ENCODE data around the gene ANO10. TPM values are rescaled to one million over a fixed set of nuclear protein-coding genes. Genes with fewer than 3 reads are reported as not detected.

Gene ANO10
- total RNA-seq, 1 donor from 2014 or later, result 56.9 TPM

- DNase-seq (ENCODE audit: low spot score), result no peak
- TF ChIP-seq, protein P1, sequence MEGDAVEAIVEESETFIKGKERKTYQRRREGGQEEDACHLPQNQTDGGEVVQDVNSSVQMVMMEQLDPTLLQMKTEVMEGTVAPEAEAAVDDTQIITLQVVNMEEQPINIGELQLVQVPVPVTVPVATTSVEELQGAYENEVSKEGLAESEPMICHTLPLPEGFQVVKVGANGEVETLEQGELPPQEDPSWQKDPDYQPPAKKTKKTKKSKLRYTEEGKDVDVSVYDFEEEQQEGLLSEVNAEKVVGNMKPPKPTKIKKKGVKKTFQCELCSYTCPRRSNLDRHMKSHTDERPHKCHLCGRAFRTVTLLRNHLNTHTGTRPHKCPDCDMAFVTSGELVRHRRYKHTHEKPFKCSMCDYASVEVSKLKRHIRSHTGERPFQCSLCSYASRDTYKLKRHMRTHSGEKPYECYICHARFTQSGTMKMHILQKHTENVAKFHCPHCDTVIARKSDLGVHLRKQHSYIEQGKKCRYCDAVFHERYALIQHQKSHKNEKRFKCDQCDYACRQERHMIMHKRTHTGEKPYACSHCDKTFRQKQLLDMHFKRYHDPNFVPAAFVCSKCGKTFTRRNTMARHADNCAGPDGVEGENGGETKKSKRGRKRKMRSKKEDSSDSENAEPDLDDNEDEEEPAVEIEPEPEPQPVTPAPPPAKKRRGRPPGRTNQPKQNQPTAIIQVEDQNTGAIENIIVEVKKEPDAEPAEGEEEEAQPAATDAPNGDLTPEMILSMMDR (IDR thresholded peaks at IDR 0.05), result no peak
- Mint-ChIP-seq H3K4me3 (ENCODE audit: unreplicated experiment) (no peak overlapping the region), H3K36me3 (ENCODE audit: low read depth) (no peaks in the 10 kb centered on the region), H3K27ac (ENCODE audit: unreplicated experiment) (no peak overlapping the region), H3K9me3 (ENCODE audit: low read depth) (no peaks in the 10 kb centered on the region), H3K4me1 (ENCODE audit: low read depth) (peaks cover 28% of the 10 kb centered on the region), H3K27me3 (ENCODE audit: low read depth) (no peaks in the 10 kb centered on the region)
These were observed 230.2 kb downstream of the ANO10 start for GRCh38 chr3:43391621-43392020.

DNA sequence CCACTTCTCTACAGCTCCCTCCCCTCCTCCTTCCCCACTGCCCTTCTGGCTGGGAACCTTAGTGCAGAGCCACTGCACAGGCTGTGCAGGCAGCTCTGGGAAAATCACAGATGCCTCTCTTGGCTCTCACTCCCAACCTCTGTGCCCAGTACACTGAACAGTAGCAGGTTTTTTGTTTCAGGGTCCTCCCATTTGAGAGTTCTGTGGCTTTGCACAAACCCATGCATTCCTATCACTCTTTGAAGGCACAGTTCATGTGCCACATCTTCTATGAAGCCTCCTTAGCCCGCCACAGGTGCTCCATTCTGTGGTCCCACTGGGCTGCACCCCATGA, 231.6 kb downstream of the ANO10 start:
- peak overlapping the region; percentile 37 for H3K27ac Mint-ChIP-seq (ENCODE audit: unreplicated experiment)
- peaks cover 2% of the 10 kb centered on the region for H3K36me3 Mint-ChIP-seq (ENCODE audit: low read depth)
- no peak overlapping the region for H3K4me3 Mint-ChIP-seq (ENCODE audit: unreplicated experiment)
- H3K9me3 Mint-ChIP-seq (ENCODE audit: low read depth), result peaks cover 4% of the 10 kb centered on the region
- TF ChIP-seq, protein P1 (IDR thresholded peaks at IDR 0.05), result no peak
- peaks cover 28% of the 10 kb centered on the region for H3K4me1 Mint-ChIP-seq (ENCODE audit: low read depth)
- DNase-seq (ENCODE audit: low spot score), result no peak
- H3K27me3 Mint-ChIP-seq (ENCODE audit: low read depth), result no peaks in the 10 kb centered on the region

DNA sequence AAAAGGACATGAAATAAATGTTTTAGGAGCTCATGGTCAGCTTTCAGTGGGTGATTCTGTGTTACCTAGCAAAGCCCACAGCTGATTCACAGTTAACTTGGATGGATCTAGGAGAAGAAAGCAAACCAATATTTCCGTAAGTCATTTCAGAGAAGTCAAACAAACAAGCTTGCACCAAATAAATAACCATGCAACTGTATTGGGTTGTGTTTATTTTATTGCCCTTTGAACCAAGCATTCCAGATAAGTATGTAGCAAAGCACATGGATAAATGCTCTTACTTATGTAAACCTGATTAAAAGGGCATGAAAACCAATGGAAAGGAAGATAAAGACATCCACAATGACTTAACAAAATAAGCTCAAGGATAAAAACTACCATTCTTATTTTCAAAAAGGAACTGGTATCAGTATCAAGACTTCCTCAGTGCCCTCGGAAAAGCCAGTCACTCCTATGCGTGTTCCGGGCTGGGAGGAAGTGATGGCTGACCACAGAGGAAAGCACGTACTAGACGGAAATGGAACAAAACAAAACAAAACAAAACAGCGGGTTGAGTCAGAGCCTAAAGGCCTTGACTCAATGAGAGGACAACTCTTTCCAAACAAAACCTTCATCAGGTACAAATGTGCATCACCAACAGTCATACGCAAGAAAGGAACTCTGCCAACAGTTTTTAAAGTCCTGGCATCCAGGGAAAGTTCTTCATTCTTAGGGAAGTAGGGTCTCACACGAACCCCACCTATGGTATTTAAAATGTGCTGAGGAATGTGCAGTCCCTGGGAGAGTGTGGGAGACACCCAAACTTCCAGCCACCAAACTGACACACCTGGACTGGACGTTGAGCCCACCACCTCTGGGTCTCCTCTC, 232.2 kb downstream of the ANO10 start:
- no peak for DNase-seq (ENCODE audit: low spot score)
- Mint-ChIP-seq H3K4me3 (ENCODE audit: unreplicated experiment) (no peak overlapping the region), H3K27ac (ENCODE audit: unreplicated experiment) (peak overlapping the region; percentile 62)

DNA sequence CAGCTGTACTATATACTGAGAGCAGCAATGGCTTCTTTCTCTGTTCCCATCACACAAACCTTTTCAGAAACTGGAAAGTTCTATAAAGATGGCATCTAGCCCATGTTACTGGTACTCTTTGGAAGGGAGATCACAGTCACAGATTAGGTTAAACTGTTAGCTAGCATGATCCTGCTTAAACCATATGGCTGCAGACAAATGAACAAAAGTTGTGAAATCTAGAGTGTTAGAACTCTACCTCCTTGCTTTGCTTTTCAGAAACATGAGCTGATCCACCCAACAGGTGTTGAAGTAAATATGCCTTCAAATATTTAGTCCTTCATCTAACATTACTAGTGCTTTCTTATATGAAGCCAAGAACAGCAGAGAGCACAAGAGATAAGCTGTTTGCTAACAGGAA, 232.9 kb downstream of the ANO10 start:
- Mint-ChIP-seq H3K27me3 (ENCODE audit: low read depth) (no peaks in the 10 kb centered on the region), H3K27ac (ENCODE audit: unreplicated experiment) (no peak overlapping the region), H3K36me3 (ENCODE audit: low read depth) (peaks cover 7% of the 10 kb centered on the region), H3K4me1 (ENCODE audit: low read depth) (peaks cover 16% of the 10 kb centered on the region), H3K9me3 (ENCODE audit: low read depth) (peaks cover 11% of the 10 kb centered on the region), H3K4me3 (ENCODE audit: unreplicated experiment) (no peak overlapping the region)
- TF ChIP-seq, protein P1 (IDR thresholded peaks at IDR 0.05), result no peak
- no peak for DNase-seq (ENCODE audit: low spot score)

More for the DNA sequence above, 232.2 kb downstream of the ANO10 start:
- peaks cover 7% of the 10 kb centered on the region for H3K36me3 Mint-ChIP-seq (ENCODE audit: low read depth)
- H3K9me3 Mint-ChIP-seq (ENCODE audit: low read depth), result peaks cover 10% of the 10 kb centered on the region
- TF ChIP-seq, protein P1 (IDR thresholded peaks at IDR 0.05), result no peak
- no peaks in the 10 kb centered on the region for H3K27me3 Mint-ChIP-seq (ENCODE audit: low read depth)
- H3K4me1 Mint-ChIP-seq (ENCODE audit: low read depth), result peaks cover 24% of the 10 kb centered on the region

DNA sequence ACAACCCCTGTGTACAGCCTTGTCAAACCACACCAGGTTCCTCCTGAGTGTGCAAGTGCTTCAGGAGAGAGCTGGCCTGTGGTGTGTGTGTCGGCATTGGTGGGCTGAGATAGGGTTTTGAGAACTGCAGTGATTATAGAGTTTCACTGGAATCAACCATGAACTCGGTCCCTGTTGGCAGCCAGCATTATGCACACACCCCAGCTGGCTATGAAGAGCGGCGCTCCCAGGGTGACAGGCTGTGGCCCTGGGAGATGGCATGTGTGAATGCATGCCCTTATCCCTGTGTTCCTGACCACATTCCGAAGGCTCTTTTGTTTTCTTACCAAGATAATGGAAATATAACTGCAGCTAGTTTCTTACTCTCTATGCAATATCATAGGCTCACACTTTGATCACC, 233.6 kb downstream of the ANO10 start:
- Mint-ChIP-seq H3K36me3 (ENCODE audit: low read depth) (peaks cover 7% of the 10 kb centered on the region), H3K4me3 (ENCODE audit: unreplicated experiment) (no peak overlapping the region), H3K4me1 (ENCODE audit: low read depth) (peaks cover 10% of the 10 kb centered on the region), H3K27ac (ENCODE audit: unreplicated experiment) (no peak overlapping the region), H3K9me3 (ENCODE audit: low read depth) (peaks cover 11% of the 10 kb centered on the region), H3K27me3 (ENCODE audit: low read depth) (no peaks in the 10 kb centered on the region)
- TF ChIP-seq, protein P1 (IDR thresholded peaks at IDR 0.05), result no peak
- DNase-seq (ENCODE audit: low spot score), result no peak
